B cell (primary cell): Measurements from ENCODE around the gene OTUB2. TPM values are rescaled to one million over a fixed set of nuclear protein-coding genes. Genes with fewer than 3 reads are reported as not detected.

Experiments
- ATAC-seq: fragments of 200-7000 bp; cut with Tn5 transposase; one replicate; pipeline ENCODE4 v1.10.0; 2021; ENCODE audit warnings: low read depth, mild to moderate bottlenecking, moderate number of reproducible peaks, moderate library complexity
- CTCF ChIA-PET: fragments of 350-600 bp; sonication (Branson Sonifier 250); formaldehyde crosslinking; loops from one replicate; lab custom pipeline; 2021; ENCODE audit warnings: antibody characterized with exemption, inconsistent platforms; lab: Charles Lee
- POLR2A ChIA-PET: fragments of 350-600 bp; sonication (Branson Sonifier 250); formaldehyde crosslinking; loops from one replicate; lab custom pipeline; 2021; ENCODE audit warnings: antibody characterized with exemption; lab: Charles Lee
- DNase-seq: peaks from one replicate; pipeline ENCODE4 v3.0.0; 2013
- H2AFZ ChIP-seq: 2 replicates; pipeline ENCODE4 v1.6.1; 2012; ENCODE audit warnings: mild to moderate bottlenecking, low read depth, low read length; ENCODE audit not compliant: insufficient read depth, poor library complexity, severe bottlenecking
- H3K27ac ChIP-seq, 2 donors: 1 replicate in 1 of 2; 2 replicates in 1 of 2; pipeline ENCODE4 v1.5.1; 2012 to 2013; ENCODE audit warnings: low read length in 2 of 2, mild to moderate bottlenecking in 2 of 2, moderate library complexity in 1 of 2
- H3K27me3 ChIP-seq, 4 experiments: fragments of 200-600 bp in 1 of 4; sonication (generic) in 1 of 4; replicated peaks in 1 of 4; 1 replicate in 2 of 4; 2 replicates in 2 of 4; pipeline versions ENCODE4 v1.6.1 to v1.7.0; 2013 to 2016; ENCODE audit warnings: low read length in 3 of 4, mild to moderate bottlenecking in 2 of 4, mixed read lengths in 1 of 4, moderate library complexity in 1 of 4; ENCODE audit not compliant: insufficient read depth in 4 of 4, control insufficient read depth in 3 of 4; ENCODE audit errors: control extremely low read depth in 1 of 4
- H3K36me3 ChIP-seq, 2 experiments: replicated peaks in 1 of 2; 1 replicate in 1 of 2; 2 replicates in 1 of 2; pipeline versions ENCODE4 v1.6.1 to v1.7.1; 2013; ENCODE audit warnings: low read length in 1 of 2; ENCODE audit not compliant: insufficient read depth in 2 of 2, control insufficient read depth in 1 of 2; ENCODE audit errors: control extremely low read depth in 1 of 2, extremely low read depth in 1 of 2
- H3K4me1 ChIP-seq, 2 donors: fragments of 200-600 bp in 1 of 2; sonication (generic) in 1 of 2; 1 replicate in 1 of 2; 2 replicates in 1 of 2; pipeline versions ENCODE4 v1.5.1 to v1.6.1; 2013 to 2017; ENCODE audit warnings: low read length in 2 of 2; ENCODE audit not compliant: control insufficient read depth in 2 of 2, insufficient read depth in 2 of 2
- H3K4me2 ChIP-seq: replicated peaks from 2 replicates; pipeline ENCODE3; 2012; ENCODE audit warnings: mild to moderate bottlenecking, low read depth, low read length; ENCODE audit not compliant: poor library complexity, severe bottlenecking
- H3K4me3 ChIP-seq, 5 experiments: fragments of 200-600 bp in 1 of 5; sonication (generic) in 1 of 5; 1 replicate in 3 of 5; 2 replicates in 2 of 5; pipeline versions ENCODE4 v1.5.1 to v1.7.0; 2011 to 2016; ENCODE audit warnings: low read length in 4 of 5, mild to moderate bottlenecking in 4 of 5, low read depth in 2 of 5, control low read depth in 1 of 5, moderate library complexity in 1 of 5; ENCODE audit not compliant: insufficient read depth in 1 of 5; ENCODE audit errors: control extremely low read depth in 1 of 5, extremely low read depth in 1 of 5
- H3K79me2 ChIP-seq: fragments of 200-600 bp; sonication (generic); one replicate; pipeline ENCODE4 v1.6.0; 2016; ENCODE audit warnings: low read length; ENCODE audit not compliant: control insufficient read depth, insufficient read depth
- H3K9ac ChIP-seq: fragments of 200-600 bp; sonication (generic); 2 replicates; pipeline ENCODE4 v1.6.1; 2017; ENCODE audit warnings: mild to moderate bottlenecking, low read length, moderate library complexity
- H3K9me3 ChIP-seq, 3 donors: one replicate each; pipeline versions ENCODE4 v1.6.1 to v1.7.1; 2013; ENCODE audit warnings: low read length in 2 of 3; ENCODE audit not compliant: control insufficient read depth in 2 of 3, insufficient read depth in 1 of 3; ENCODE audit errors: control extremely low read depth in 1 of 3
- H4K20me1 ChIP-seq: 2 replicates; pipeline ENCODE4 v1.6.0; 2012; ENCODE audit warnings: mild to moderate bottlenecking, low read length; ENCODE audit not compliant: insufficient read depth, control insufficient read depth, poor library complexity, severe bottlenecking
- H3K27ac Mint-ChIP-seq: one replicate; pipeline ENCODE4 v1.8.0; 2021; ENCODE audit warnings: mixed read lengths
- H3K27me3 Mint-ChIP-seq: one replicate; pipeline ENCODE4 v1.8.0; 2021; ENCODE audit warnings: mixed read lengths
- H3K4me1 Mint-ChIP-seq: one replicate; pipeline ENCODE4 v1.8.0; 2021; ENCODE audit warnings: mixed read lengths
- H3K4me3 Mint-ChIP-seq: one replicate; pipeline ENCODE4 v1.8.0; 2021; ENCODE audit warnings: mixed read lengths
- H3K9me3 Mint-ChIP-seq: one replicate; pipeline ENCODE4 v1.8.0; 2022; ENCODE audit warnings: mixed read lengths; ENCODE audit not compliant: insufficient read depth
- EZH2 ChIP-seq: IDR thresholded peaks from 2 replicates; pipeline ENCODE4 v1.6.1; 2012; ENCODE audit warnings: borderline replicate concordance, low read depth, mild to moderate bottlenecking, moderate library complexity, low read length; ENCODE audit not compliant: insufficient read depth, poor library complexity, severe bottlenecking
- WGBS: methylation state at CpG from one replicate; pipeline ENCODE4 v1.1.5; 2013; ENCODE audit warnings: missing lambda C conversion rate; ENCODE audit not compliant: insufficient coverage; 5-methylcytosine and 5-hydroxymethylcytosine counted together
- intact Hi-C: fragments of 100-400 bp; cut with micrococcal nuclease; formaldehyde crosslinking; loops from one replicate; pipeline ENCODE4 v1.10.0; 2022
- polyA plus RNA-seq: library from polyadenylated mRNA; depleted of rRNA; stranded (reverse); fragments of >200 nt; gene quantifications from 2 replicates; pipeline ENCODE4 v1.2.3, GENCODE V29; 2012
- total RNA-seq, 2 donors: library from RNA; stranded (reverse); fragments of 120-200 nt in 1 of 2; gene quantifications; 1 replicate in 1 of 2; 2 replicates in 1 of 2; pipeline versions ENCODE4 v1.2.3 to v1.2.4, GENCODE V29; 2013 to 2022
- TF ChIP-seq, protein P1 (sequence below): fragments of 200-600 bp; IDR thresholded peaks from one replicate; pipeline ENCODE4 v1.8.0; 2022; ENCODE audit warnings: antibody characterized with exemption, mild to moderate bottlenecking

OTUB2 gene
- total and polyA plus RNA-seq, 2 donors (not counting 1 experiment from before 2014, with no cell fraction given): 0.04 to 0.17 TPM

DNA sequence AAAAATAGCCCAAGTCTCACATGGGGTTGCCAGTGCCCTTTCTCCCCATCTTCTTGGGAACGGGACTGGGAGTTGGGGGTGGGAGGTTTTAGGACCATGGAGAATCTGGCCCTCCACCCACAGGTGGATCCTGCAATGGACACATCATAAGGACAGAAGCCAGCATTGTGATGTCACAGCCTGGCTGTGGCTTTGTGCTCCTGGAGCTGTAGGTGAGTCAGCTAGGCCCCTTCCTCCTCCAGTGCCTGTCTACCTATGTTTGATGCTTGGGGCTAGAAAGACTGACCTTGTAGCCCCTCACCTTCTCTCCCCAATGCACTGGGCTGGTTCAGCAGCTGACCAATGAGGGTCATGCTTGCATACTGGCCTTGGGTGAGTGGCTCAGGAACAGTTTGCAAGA, 29.1 kb upstream of the OTUB2 start, which contains the start of gene CCDC197:
Gene CCDC197, plus strand, starts transcription at position 220 of the 400 bp plus-strand sequence. CDS start 831 bp downstream, outside the sequence.
- Histone ChIP-seq H3K4me1 (peaks cover 4 to 6% of the 10 kb centered on the region in 2 donors), H3K36me3 (no peaks in the 10 kb centered on the region), H3K4me3 (no peak within 1 kb of the TSS), H3K9ac (no peak within 1 kb of the TSS), H3K27me3 (peaks cover 0 to 32% (median 7%) of the 10 kb centered on the region in 4 experiments), H3K9me3 (peaks cover 0 to 7% (median 0%) of the 10 kb centered on the region in 3 donors), H3K79me2 (no peaks in the 10 kb centered on the region), H3K4me2 (no peak within 1 kb of the TSS), H4K20me1 (no peaks in the 10 kb centered on the region), H2AFZ (no peak within 1 kb of the TSS), H3K27ac (no peak within 1 kb of the TSS)
- WGBS: no CpG with 5 or more reads among the region's 1 CpG
- TF ChIP-seq, protein P1, sequence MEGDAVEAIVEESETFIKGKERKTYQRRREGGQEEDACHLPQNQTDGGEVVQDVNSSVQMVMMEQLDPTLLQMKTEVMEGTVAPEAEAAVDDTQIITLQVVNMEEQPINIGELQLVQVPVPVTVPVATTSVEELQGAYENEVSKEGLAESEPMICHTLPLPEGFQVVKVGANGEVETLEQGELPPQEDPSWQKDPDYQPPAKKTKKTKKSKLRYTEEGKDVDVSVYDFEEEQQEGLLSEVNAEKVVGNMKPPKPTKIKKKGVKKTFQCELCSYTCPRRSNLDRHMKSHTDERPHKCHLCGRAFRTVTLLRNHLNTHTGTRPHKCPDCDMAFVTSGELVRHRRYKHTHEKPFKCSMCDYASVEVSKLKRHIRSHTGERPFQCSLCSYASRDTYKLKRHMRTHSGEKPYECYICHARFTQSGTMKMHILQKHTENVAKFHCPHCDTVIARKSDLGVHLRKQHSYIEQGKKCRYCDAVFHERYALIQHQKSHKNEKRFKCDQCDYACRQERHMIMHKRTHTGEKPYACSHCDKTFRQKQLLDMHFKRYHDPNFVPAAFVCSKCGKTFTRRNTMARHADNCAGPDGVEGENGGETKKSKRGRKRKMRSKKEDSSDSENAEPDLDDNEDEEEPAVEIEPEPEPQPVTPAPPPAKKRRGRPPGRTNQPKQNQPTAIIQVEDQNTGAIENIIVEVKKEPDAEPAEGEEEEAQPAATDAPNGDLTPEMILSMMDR: no peak
- no peak for TF ChIP-seq EZH2
- ATAC-seq (no peak), DNase-seq (no peak)
- peaks cover 34% of the 10 kb centered on the region for H3K27me3 Mint-ChIP-seq
- ChIA-PET POLR2A (no interaction called here), CTCF (interaction anchor here (0.9 to 12.8 kb wide), 3 partner anchors 26 to 135 kb away, joined by 3 to 367 read pairs (median 12); no protein-coding TSS in a partner anchor)
- no peak within 1 kb of the TSS for H3K27ac Mint-ChIP-seq
- H3K4me1 Mint-ChIP-seq: peaks cover 4% of the 10 kb centered on the region
- H3K4me3 Mint-ChIP-seq: no peak within 1 kb of the TSS
- intact Hi-C loops: no loop called here
- H3K9me3 Mint-ChIP-seq: no peaks in the 10 kb centered on the region
